Measurements from ENCODE around the gene DTNBP1. TPM values are rescaled to one million over a fixed set of nuclear protein-coding genes. Genes with fewer than 3 reads are reported as not detected.

DTNBP1 gene
- total and polyA plus RNA-seq, 2 of the 4 experiments (the other 2 are of a cell fraction): 4.8 to 18.7 TPM

DNA sequence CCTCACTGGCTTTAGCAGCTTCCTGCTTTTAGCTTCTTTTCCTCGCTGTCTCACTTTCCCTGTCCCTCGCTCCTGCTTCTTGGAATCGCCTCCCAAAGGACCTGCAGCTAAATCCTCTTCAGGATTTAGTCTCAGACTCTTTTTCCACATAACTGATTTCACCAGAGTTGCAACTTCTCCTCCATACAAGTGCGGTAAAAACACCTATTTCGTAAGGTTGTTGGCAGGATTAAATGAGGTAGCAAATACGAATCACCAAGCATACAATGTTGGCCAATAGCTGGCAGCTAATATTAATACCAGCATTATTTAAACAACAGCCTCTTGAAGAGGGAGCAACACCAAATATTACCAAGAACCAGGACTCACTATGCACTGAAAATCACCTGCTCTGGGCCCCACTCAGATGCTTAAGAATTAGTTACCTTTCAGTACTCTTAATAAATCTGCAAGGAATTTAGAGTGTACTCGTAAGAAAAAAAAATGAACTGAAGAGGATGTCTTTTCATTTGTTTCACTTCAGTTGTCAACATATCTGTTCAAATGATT, 123.0 kb downstream of the DTNBP1 start:
- H3K36me3 ChIP-seq (ENCODE audit: control insufficient read depth, insufficient read depth, low read length): no peaks in the 10 kb centered on the region
- H4K91ac ChIP-seq (ENCODE audit: insufficient read depth, low read depth, low read length): no peak overlapping the region
- no peak overlapping the region for H4K8ac ChIP-seq (ENCODE audit: low read depth in 2 of 2, low read length in 2 of 2)
- no peak overlapping the region for H3K9ac ChIP-seq (ENCODE audit: low read depth, low read length)
- peaks cover 8% of the 10 kb centered on the region for H3K9me1 ChIP-seq (ENCODE audit: insufficient read depth, low read length)
- intact Hi-C loops (cut with micrococcal nuclease) (no loop called here), in situ Hi-C loops (cut with MboI; ENCODE audit: low sequenced_read_pairs) (no loop called here), dilution Hi-C loops (cut with HindIII; ENCODE audit: low sequenced_read_pairs, unreplicated experiment) (no loop called here)
- H3K4ac ChIP-seq (ENCODE audit: low read depth, low read length): no peak overlapping the region
- no peak overlapping the region for H3K14ac ChIP-seq (replicated peaks; ENCODE audit: low read depth, low read length)
- DNase-seq: no peak
- H3K27me3 ChIP-seq (ENCODE audit: control insufficient read depth, insufficient read depth, low read length): no peaks in the 10 kb centered on the region
- H3K9me3 ChIP-seq (ENCODE audit: control insufficient read depth, insufficient read depth, low read length): no peaks in the 10 kb centered on the region
- no TSS peak for BruUV-seq (replicated peaks)
- ChIA-PET CTCF (no interaction called here), POLR2A (ENCODE audit: unreplicated experiment) (no interaction called here)
- no peak overlapping the region for H2BK20ac ChIP-seq (ENCODE audit: low read depth, low read length)
- H3K4me3 ChIP-seq (ENCODE audit: insufficient read depth, low read depth, low read length): no peak overlapping the region
- WGBS, 2 experiments (ENCODE audit: extremely low coverage in 2 of 2, insufficient read length in 1 of 2): 100% methylated on average over 1 of the region's 7 CpGs; no CpG with 5 or more reads in 1 of the 2 experiments
- H4K5ac ChIP-seq (ENCODE audit: low read depth, low read length): no peak overlapping the region
- no peak overlapping the region for H2BK5ac ChIP-seq (ENCODE audit: low read depth, low read length, poor library complexity, severe bottlenecking)
- H2BK15ac ChIP-seq (ENCODE audit: low read depth, low read length): no peak overlapping the region
- H3K56ac ChIP-seq (ENCODE audit: extremely low read depth, insufficient read depth, low read length): no peak overlapping the region
- H3K18ac ChIP-seq (ENCODE audit: low read depth, low read length): no peak overlapping the region
- H3K4me2 ChIP-seq (ENCODE audit: low read depth, low read length): no peak overlapping the region
- no peak overlapping the region for H3K27ac ChIP-seq (ENCODE audit: insufficient read depth, low read length)
- H2AFZ ChIP-seq (replicated peaks; ENCODE audit: low read length, poor library complexity): no peak overlapping the region
- no peak overlapping the region for H2AK5ac ChIP-seq (ENCODE audit: low read depth, low read length)
- H2AK9ac ChIP-seq (replicated peaks; ENCODE audit: low read depth, low read length, poor library complexity): no peak overlapping the region
- peaks cover 9% of the 10 kb centered on the region for H3K4me1 ChIP-seq (ENCODE audit: control insufficient read depth, insufficient read depth, low read length)
- H3K23ac ChIP-seq (ENCODE audit: low read depth, low read length): no peak overlapping the region
- TF ChIP-seq FOS (IDR thresholded peaks at IDR 0.05; ENCODE audit: low read depth, low read length) (no peak), RFX5 (IDR thresholded peaks at IDR 0.05; ENCODE audit: low read depth, low read length) (no peak), MXI1 (IDR thresholded peaks at IDR 0.05; ENCODE audit: borderline replicate concordance, low read depth, low read length) (no peak), CEBPB (IDR thresholded peaks at IDR 0.05; ENCODE audit: low read depth, low read length) (peak; percentile 24; the same call in 1 of the 2 replicates)
- peaks cover 12% of the 10 kb centered on the region in 2 experiments; a peak in 3 of 4 replicates for H3K79me1 ChIP-seq (ENCODE audit: low read depth in 1 of 2, low read length in 2 of 2)
- ATAC-seq (ENCODE audit: low read depth): no peak
- no peak overlapping the region for H2BK120ac ChIP-seq (ENCODE audit: low read depth, low read length)
- peaks cover 6% of the 10 kb centered on the region; the same call in 1 of the 2 replicates for H4K20me1 ChIP-seq (ENCODE audit: insufficient read depth, low read length)
